ENCODE results near the gene ZNF579.
"Not testable (repeated sequence)": the region's sequence is repeated elsewhere in the genome, so short reads cannot be mapped to it uniquely, and the experiment has no call there.

ZNF579 gene

DNA sequence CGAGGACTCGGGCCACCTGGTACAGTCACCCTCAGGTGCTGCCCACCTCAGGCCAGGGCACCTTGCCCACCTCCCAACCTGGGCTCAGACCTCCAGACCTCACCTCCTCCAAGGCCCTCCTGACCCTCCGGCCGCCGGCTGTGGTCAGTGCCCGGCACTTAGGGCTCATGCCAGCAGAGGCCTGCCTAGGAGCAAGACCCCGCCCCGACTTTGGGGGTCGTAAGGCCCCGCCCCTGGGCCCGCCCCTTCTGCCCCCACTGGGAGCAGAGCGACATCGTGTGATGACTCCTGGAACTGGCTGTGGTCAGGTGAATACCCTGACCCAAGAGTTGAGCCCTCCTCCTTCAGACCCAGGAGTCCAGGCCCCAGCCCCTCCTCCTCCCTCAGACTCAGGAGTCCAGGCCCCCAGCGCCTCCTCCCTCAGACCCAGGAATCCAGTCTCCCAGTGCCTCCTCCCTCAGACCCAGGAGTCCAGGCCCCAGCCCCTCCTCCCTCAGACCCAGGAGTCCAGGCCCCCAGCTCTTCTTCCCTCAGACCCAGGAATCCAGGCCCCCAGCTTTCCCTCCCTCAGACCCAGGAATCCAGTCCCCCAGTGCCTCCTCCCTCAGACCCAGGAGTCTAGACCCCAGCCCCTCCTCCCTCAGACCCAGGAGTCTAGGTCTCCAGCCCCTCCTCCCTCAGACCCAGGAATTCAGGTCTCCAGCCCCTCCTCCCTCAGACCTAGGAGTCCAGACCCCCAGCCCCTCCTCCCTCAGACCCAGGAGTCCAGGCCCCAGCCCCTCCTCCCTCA is 43.5 kb downstream of the ZNF579 start, which contains the start of gene SBK2:
TSS of gene SBK2 (minus strand) at position 183 of the 790 bp plus-strand sequence. CDS start 839 bp downstream, outside the sequence.
- DNase-seq, result no peak

DNA sequence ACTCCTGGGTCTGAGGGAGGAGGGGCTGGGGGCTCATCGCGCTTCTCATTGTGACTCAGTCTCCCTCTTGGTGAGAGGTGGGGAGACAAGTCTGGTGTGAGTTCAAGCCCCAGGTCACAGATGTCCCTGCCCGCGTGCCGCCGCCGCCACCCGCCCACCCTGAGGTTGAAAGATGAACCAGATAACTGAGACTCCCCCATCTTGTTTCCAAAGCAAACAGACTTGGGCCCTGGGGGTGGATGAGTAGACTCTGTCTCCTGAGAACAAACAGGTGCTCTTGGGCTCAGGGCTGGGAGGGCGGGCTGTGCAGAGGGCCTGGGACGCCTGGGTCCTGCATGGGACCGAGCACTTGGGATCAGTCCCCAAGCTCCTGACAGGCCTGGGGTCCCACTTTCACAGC is 44.3 kb downstream of the ZNF579 start:
- DNase-seq, result no peak

DNA sequence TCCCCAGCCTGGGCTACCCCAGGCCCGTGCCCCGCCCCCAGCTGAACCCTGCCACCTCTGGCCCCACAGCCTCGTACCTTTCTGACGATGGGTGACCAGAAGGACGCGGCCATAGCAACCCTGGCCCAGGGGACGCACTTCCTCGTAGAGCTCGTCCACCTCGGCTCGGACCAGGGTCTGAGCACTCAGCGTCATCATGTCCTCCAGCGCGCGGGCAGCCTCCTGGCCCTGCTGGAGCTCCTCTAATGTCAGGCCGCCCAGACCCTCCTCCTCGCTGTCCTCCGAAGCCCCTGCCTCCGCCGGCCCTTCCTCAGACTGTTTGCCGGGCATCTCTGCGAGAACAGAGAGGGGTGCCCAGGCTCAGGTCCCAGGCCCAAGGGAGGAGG is 44.7 kb downstream of the ZNF579 start:
- no peak for DNase-seq

DNA sequence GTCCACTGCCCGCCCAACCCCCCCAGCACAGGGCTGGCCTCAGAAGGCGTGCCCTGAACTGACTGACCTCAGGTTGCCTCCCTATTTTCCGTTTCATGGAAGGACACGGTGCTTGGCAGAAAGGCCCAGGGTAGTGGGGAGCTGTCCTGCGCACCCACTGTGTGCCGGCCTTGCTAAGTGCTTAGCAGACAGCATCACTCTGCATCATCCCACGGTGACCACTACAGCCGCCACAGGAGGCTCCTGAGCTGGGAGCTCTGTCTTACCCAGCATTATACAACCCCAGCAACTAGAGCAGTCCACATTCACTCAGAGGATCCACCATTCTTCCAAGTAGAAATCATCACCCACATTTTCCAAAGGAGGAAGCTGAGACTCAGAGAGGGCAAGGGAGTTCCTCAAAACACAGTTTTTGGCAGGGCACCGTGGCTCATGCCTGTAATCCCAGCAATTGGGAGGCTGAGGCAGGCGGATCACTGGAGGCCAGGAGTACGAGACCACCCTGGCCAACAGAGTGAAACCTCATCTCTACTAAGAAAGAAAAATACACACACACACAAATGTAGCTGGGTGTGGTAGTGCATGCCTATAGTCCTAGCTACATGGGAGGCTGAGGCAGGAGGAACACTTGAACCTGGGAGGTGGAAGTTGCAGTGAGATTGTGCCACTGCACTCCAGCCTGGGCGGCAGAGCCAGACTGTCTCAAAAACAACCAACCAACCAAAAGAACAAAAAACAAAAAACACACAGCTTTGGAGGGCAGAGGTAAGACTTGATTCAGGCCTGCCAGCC is 45.3 kb downstream of the ZNF579 start:
- no peak for DNase-seq

DNA sequence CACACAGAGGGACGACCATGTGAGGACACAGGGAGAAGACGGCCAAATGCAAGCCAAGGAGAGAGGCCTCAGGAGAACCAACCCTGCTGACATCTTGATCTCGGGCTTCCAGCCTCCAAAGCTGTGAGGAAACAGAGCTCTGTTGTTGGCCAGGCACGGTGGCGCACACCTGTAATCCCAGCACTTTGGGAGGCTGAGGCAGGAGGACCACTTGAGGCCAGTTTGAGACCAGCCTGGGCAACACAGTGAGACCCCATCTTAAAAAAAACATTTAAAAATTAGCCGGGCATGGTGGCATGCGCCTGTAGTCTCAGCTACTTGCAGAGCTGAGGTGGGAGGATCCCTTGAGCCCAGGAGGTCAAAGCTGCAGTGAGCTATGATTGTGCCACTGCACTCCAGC is 46.4 kb downstream of the ZNF579 start:
- not testable (repeated sequence) for DNase-seq

DNA sequence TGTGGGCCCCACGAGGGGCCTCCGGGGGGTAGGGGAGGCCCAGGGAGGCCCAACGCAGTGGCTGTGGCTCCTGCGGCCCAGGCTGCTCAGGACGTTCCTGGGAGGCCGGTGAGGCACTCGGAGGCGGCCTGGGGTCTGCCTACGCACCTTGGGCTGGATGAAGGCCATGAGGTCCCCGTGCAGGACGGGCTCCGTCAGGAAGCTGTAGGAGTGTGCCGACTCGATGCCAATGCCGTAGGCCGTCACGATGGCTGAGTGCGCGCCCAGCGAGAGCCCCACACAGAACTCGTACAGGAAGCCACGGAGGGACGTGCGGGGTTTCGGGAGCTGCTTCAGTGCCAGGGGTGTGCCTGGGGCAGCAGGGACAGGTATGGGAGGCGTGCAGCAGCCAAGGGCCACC is 49.7 kb downstream of the ZNF579 start:
- no peak for DNase-seq

DNA sequence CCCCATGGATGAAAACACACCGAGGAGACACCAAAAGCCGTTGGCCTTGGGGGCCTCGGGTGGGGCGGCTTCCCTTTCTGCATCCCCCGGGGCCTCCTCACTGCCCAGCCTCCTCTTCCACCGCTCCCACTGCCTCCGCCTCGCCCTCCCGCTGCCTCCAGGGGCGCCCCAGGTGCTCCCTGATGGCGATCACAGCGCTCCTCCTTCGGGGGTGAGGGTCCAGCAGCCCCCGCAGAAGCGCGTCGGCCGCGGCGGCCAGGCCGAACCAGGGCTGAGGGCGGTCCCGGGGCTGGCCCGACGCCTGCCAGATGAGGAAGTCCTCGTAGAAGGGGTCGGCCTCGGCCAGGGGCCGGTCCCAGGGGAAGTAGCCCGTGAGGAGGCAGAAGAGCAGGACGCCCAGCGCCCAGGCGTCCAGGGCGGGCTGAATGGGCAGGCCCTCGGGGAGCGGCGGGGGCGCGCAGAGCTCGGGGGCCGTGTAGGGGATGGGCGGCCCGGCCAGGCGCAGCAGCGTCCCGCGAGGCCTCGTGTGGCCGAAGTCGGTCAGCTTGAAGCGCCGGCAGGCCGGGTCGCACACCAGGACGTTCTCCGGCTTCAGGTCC is 50.9 kb downstream of the ZNF579 start:
- DNase-seq, result no peak

DNA sequence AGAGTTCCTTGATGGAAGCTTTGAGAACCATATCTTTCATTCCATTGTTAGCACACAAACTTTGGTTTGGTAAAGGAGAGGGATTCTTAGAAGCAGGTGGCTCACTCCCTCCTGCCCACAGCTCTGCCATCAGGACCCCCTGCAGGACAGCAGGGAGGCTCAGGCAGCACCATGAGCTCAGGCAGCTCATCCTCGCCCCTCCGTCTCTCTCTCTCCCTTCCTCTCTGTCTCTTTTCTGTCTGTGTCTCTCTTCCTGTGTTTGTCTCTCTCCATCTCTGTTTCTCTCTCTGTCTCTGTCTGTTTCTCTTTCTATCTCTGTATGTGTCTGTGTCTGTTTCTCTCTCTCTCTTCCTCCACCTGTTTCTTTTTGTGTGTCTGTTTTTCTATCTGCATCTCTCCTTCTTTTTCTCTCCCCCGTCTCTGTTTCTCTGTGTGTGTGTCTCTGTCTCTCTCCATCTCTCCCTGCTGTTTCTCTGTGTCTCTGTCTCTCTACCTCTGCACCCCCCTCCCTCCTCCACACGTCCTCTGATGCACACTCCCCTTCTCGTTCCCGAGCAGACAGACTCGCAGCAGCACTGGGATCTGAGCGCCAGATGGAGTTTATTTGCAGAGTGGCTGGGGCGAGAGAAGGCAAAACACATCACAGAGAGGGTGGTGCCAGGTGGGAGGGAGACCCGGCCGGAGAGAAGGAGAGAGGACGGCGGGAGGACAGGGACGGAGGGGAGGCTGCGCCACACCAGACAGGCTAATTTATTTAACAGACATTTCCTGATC is 52.4 kb downstream of the ZNF579 start:
- no peak for DNase-seq

DNA sequence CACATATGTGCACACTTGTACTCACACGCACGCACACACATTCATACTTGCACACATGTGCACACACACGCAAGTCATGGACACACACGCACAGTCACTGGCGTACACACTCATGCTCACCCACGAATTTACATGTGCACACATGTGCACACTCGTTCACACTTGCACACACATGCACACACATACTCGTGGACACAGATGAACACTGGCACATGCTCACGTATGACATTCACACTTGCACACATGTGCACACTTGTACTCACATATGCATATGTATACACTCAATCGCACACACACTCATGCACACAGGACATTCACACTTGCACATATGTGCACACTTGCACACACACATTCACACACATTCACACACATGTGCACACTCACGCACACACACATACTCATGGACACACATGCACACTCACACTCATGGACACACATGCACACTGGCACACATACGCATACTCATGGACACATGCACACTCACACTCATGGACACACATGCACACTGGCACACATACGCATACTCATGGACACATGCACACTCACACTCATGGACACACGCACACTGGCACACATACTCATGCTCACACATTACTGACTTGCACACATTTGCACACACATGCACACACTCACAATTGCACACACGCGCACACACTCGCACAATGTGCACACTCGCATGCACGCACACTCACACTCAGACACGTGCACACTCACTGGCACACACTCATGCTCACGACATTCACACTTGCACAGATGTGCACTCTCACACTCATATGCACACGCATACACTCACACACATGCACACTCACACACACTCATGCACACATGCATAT is 53.2 kb downstream of the ZNF579 start:
- DNase-seq, result no peak

Data from CD4-positive, alpha-beta T cell treated with Interleukin-10 for 1 hour (primary cell).